GM18511 (cell line): Measurements from ENCODE around the gene RPS27L.

Experiments
- ATAC-seq: cut with Tn5 transposase; IDR thresholded peaks from one replicate; pipeline ENCODE4 v1.9.1; 2021; ENCODE audit warnings: mild to moderate bottlenecking, moderate library complexity; ENCODE audit not compliant: unreplicated experiment

RPS27L gene

GRCh38 chr15:63188247-63188925 lies 31.1 kb upstream of the RPS27L start:
- no peak for ATAC-seq

GRCh38 chr15:63187589-63188226 lies 30.4 kb upstream of the RPS27L start:
- no peak for ATAC-seq

- ATAC-seq = no peak
Measured at GRCh38 chr15:63186065-63186464, 28.8 kb upstream of the RPS27L start.

- ATAC-seq = no peak
Measured at GRCh38 chr15:63185206-63185605, 27.9 kb upstream of the RPS27L start.

- no peak for ATAC-seq
Measured at GRCh38 chr15:63181648-63182047, 24.4 kb upstream of the RPS27L start.

GRCh38 chr15:63180746-63181145 lies 23.5 kb upstream of the RPS27L start:
- ATAC-seq = no peak

- no peak for ATAC-seq
Measured at GRCh38 chr15:63178034-63178433, 20.8 kb upstream of the RPS27L start.

- no peak for ATAC-seq
Measured at GRCh38 chr15:63176302-63176701, 19.0 kb upstream of the RPS27L start.

GRCh38 chr15:63172851-63173451 lies 15.7 kb upstream of the RPS27L start:
- ATAC-seq = no peak

- ATAC-seq = no peak
Measured at GRCh38 chr15:63172376-63172775, 15.1 kb upstream of the RPS27L start.

GRCh38 chr15:63169788-63170187 lies 12.5 kb upstream of the RPS27L start:
- ATAC-seq = no peak

- ATAC-seq = no peak
Measured at GRCh38 chr15:63166219-63166618, 8.9 kb upstream of the RPS27L start.

GRCh38 chr15:63165166-63165859 lies 8.0 kb upstream of the RPS27L start:
- ATAC-seq = no peak

GRCh38 chr15:63163217-63163616 lies 5.9 kb upstream of the RPS27L start:
- ATAC-seq = no peak

GRCh38 chr15:63160638-63161037 lies 3.4 kb upstream of the RPS27L start:
- no peak for ATAC-seq

GRCh38 chr15:63157891-63158431 lies 684 bp upstream of the RPS27L start:
- peak; percentile 38 for ATAC-seq

- ATAC-seq = no peak
Measured at GRCh38 chr15:63156755-63157117, 541 bp downstream of the RPS27L start.

- ATAC-seq = no peak
Measured at GRCh38 chr15:63156086-63156710, 1.1 kb downstream of the RPS27L start.

- no peak for ATAC-seq
Measured at GRCh38 chr15:63155486-63155885, 1.8 kb downstream of the RPS27L start.

GRCh38 chr15:63151665-63152064 lies 5.6 kb downstream of the RPS27L start:
- ATAC-seq = no peak

- no peak for ATAC-seq
Measured at GRCh38 chr15:63146684-63147083, 10.6 kb downstream of the RPS27L start.
